Liver (tissue), 9 donors: ENCODE data around the gene TPSD1. TPM values are rescaled to one million over a fixed set of nuclear protein-coding genes. Genes with fewer than 3 reads are reported as not detected.

Experiments
- DNase-seq: peaks from one replicate; pipeline ENCODE4 v3.0.0-alpha.2; 2017; ENCODE audit warnings: low spot score
- H3K27ac ChIP-seq, 2 donors: one replicate each; pipeline ENCODE4 v1.7.0; 2013; ENCODE audit warnings: inconsistent platforms in 2 of 2, low read length in 2 of 2, control low read depth in 1 of 2, low read depth in 1 of 2, mild to moderate bottlenecking in 1 of 2
- H3K27me3 ChIP-seq, 4 donors: one replicate each; pipeline versions ENCODE4 v1.6.1 to v1.7.0; 2013; ENCODE audit warnings: low read length in 3 of 4, inconsistent platforms in 1 of 4, mild to moderate bottlenecking in 1 of 4, moderate library complexity in 1 of 4; ENCODE audit not compliant: control insufficient read depth in 4 of 4, insufficient read depth in 4 of 4
- H3K36me3 ChIP-seq, 4 donors: one replicate each; pipeline versions ENCODE4 v1.6.1 to v1.7.0; 2013; ENCODE audit warnings: low read length in 3 of 4, mild to moderate bottlenecking in 3 of 4, low read depth in 1 of 4, moderate library complexity in 1 of 4; ENCODE audit not compliant: control insufficient read depth in 4 of 4, insufficient read depth in 3 of 4
- H3K4me1 ChIP-seq, 4 donors: one replicate each; pipeline versions ENCODE4 v1.6.1 to v1.7.0; 2013; ENCODE audit warnings: low read length in 3 of 4, mild to moderate bottlenecking in 3 of 4, moderate library complexity in 1 of 4; ENCODE audit not compliant: control insufficient read depth in 4 of 4, insufficient read depth in 4 of 4
- H3K4me3 ChIP-seq, 3 donors: one replicate each; pipeline versions ENCODE4 v1.6.1 to v1.7.0; 2013; ENCODE audit warnings: low read length in 3 of 3, control low read depth in 1 of 3, low read depth in 1 of 3, mild to moderate bottlenecking in 1 of 3
- H3K9ac ChIP-seq, 2 donors: one replicate each; pipeline ENCODE4 v1.7.0; 2013; ENCODE audit warnings: low read length in 2 of 2, mild to moderate bottlenecking in 2 of 2, moderate library complexity in 2 of 2, control low read depth in 1 of 2, low read depth in 1 of 2
- H3K9me3 ChIP-seq, 4 donors: one replicate each; pipeline versions ENCODE4 v1.6.1 to v1.7.0; 2013; ENCODE audit warnings: low read length in 3 of 4; ENCODE audit not compliant: control insufficient read depth in 4 of 4
- ATF3 ChIP-seq: IDR thresholded peaks from 2 replicates; pipeline ENCODE4 v1.6.1; 2016; ENCODE audit warnings: antibody characterized with exemption
- CTCF ChIP-seq: fragments of 150-350 bp; IDR thresholded peaks from 2 replicates; pipeline ENCODE4 v1.5.1; 2017; ENCODE audit warnings: improper control_type of control experiment, low read depth, low read length; ENCODE audit not compliant: missing input control
- EGR1 ChIP-seq, 2 donors: IDR thresholded peaks; 2 replicates each; pipeline ENCODE4 v1.6.1; 2016 to 2018; ENCODE audit warnings: antibody characterized with exemption in 2 of 2, low read depth in 2 of 2
- FOXA1 ChIP-seq: IDR thresholded peaks from 2 replicates; pipeline ENCODE4 v1.6.1; 2016; ENCODE audit warnings: antibody characterized with exemption
- FOXA2 ChIP-seq: IDR thresholded peaks from 2 replicates; pipeline ENCODE4 v1.6.1; 2016; ENCODE audit warnings: antibody characterized with exemption
- GABPA ChIP-seq, 2 donors: IDR thresholded peaks in 1 of 2; conservative IDR thresholded peaks in 1 of 2; 2 replicates each; pipeline ENCODE4 v1.6.1; 2016; ENCODE audit warnings: antibody characterized with exemption in 2 of 2, mild to moderate bottlenecking in 1 of 2, moderate library complexity in 1 of 2
- HNF4G ChIP-seq: IDR thresholded peaks from 2 replicates; pipeline ENCODE4 v1.6.1; 2016; ENCODE audit warnings: antibody characterized with exemption
- JUND ChIP-seq, 2 donors: IDR thresholded peaks; 2 replicates each; pipeline ENCODE4 v1.6.1; 2016; ENCODE audit warnings: antibody characterized with exemption in 2 of 2
- MAX ChIP-seq: IDR thresholded peaks from 2 replicates; pipeline ENCODE4 v1.6.1; 2016; ENCODE audit warnings: antibody characterized with exemption
- NR2F2 ChIP-seq: IDR thresholded peaks from 2 replicates; pipeline ENCODE4 v1.6.1; 2016; ENCODE audit warnings: antibody characterized with exemption
- RAD21 ChIP-seq, 2 donors: IDR thresholded peaks; 2 replicates each; pipeline ENCODE4 v1.6.1; 2016; ENCODE audit warnings: antibody characterized with exemption in 2 of 2, mild to moderate bottlenecking in 2 of 2
- REST ChIP-seq: IDR thresholded peaks from 2 replicates; pipeline ENCODE4 v1.6.1; 2016; ENCODE audit warnings: antibody characterized with exemption, mild to moderate bottlenecking
- RXRA ChIP-seq, 2 donors: IDR thresholded peaks; 2 replicates each; pipeline ENCODE4 v1.6.1; 2017 to 2018; ENCODE audit warnings: antibody characterized with exemption in 2 of 2, mild to moderate bottlenecking in 1 of 2
- SP1 ChIP-seq: IDR thresholded peaks from 2 replicates; pipeline ENCODE4 v1.6.1; 2018; ENCODE audit warnings: antibody characterized with exemption, mild to moderate bottlenecking
- TAF1 ChIP-seq: conservative IDR thresholded peaks from 2 replicates; pipeline ENCODE4 v1.6.1; 2016; ENCODE audit warnings: antibody characterized with exemption, mild to moderate bottlenecking
- YY1 ChIP-seq: IDR thresholded peaks from 2 replicates; pipeline ENCODE4 v1.6.1; 2016; ENCODE audit warnings: antibody characterized with exemption, mild to moderate bottlenecking
- ZBTB33 ChIP-seq: IDR thresholded peaks from 2 replicates; pipeline ENCODE4 v1.6.1; 2016; ENCODE audit warnings: antibody characterized with exemption
- WGBS: extraction: QIAGEN DNeasy Blood & Tissue Kit; methylation state at CpG from one replicate; pipeline ENCODE4 v1.1.7; 2013; 5-methylcytosine and 5-hydroxymethylcytosine counted together
- polyA plus RNA-seq, 2 donors: library from polyadenylated mRNA; stranded (reverse) in 1 of 2; unstranded in 1 of 2; fragments of 200-250 nt in 1 of 2; fragments of >200 nt in 1 of 2; fragmentation: Nextera tagmentation in 1 of 2; extraction: Ambion mirVana in 1 of 2; gene quantifications; one replicate each; pipeline versions ENCODE4 v1.2.1 to v1.2.3, GENCODE V29; 2013 to 2015
- total RNA-seq, 2 donors: library from RNA; depleted of rRNA; stranded (reverse); fragments of >200 nt; gene quantifications; one replicate each; pipeline ENCODE4 v1.2.3, GENCODE V29; 2014
- donor health status: healthy.
- donor health status: healthy.
- donor health status: healthy.
- donor health status: healthy.
- donor health status: healthy.

Gene TPSD1
- total and polyA plus RNA-seq, 4 donors = 0.28 to 0.40 TPM; not detected in 2

- Histone ChIP-seq H3K9ac (no peak overlapping the region), H3K27ac (peak overlapping the region; percentile 76 to 88)
Observed at GRCh38 chr16:1298406-1298805, 42.5 kb downstream of the TPSD1 start.

GRCh38 chr16:1299012-1299867 is 43.4 kb downstream of the TPSD1 start:
- DNase-seq = peak; percentile 73
- H3K27ac ChIP-seq = peak overlapping the region; percentile 76 to 88
- H3K36me3 ChIP-seq = no peaks in the 10 kb centered on the region
- H3K4me3 ChIP-seq = peak overlapping the region; percentile 18 to 56 (median 53)
- 28% methylated on average over 31 of the region's 31 CpGs for WGBS
- H3K27me3 ChIP-seq = no peaks in the 10 kb centered on the region
- H3K9ac ChIP-seq = peak overlapping the region; percentile 50 to 51
- H3K4me1 ChIP-seq = peaks cover 5 to 35% (median 25%) of the 10 kb centered on the region in 4 donors
- H3K9me3 ChIP-seq = no peaks in the 10 kb centered on the region
- TF ChIP-seq HNF4G = peak; percentile 46
- peak; percentile 72 to 85 for TF ChIP-seq RXRA (IDR thresholded peaks at IDR 0.05)
- peak; percentile 84 for TF ChIP-seq REST
- peak in 1 of 2 donors; percentile 46 for TF ChIP-seq EGR1 (IDR thresholded peaks at IDR 0.05; ENCODE audit: low read depth in 2 of 2)
- TF ChIP-seq RAD21 (IDR thresholded peaks at IDR 0.05) = no peak
- peak; percentile 76 for TF ChIP-seq YY1
- TF ChIP-seq NR2F2 = peak; percentile 40
- peak in 1 of 2 donors; percentile 46 for TF ChIP-seq GABPA (IDR thresholded peaks at IDR 0.05 in 1 of 2, conservative IDR thresholded peaks at IDR 0.05 in 1 of 2)
- TF ChIP-seq CTCF = no peak
- TF ChIP-seq MAX = no peak
- TF ChIP-seq ATF3 = no peak
- peak; percentile 68 for TF ChIP-seq ZBTB33
- TF ChIP-seq SP1 = peak; percentile 64
- TF ChIP-seq FOXA1 = no peak
- no peak for TF ChIP-seq TAF1
- peak in 1 of 2 donors; percentile 16 for TF ChIP-seq JUND (IDR thresholded peaks at IDR 0.05)
- TF ChIP-seq FOXA2 = no peak

More at GRCh38 chr16:1298406-1298805, 42.5 kb downstream of the TPSD1 start:
- Histone ChIP-seq H3K9me3 (no peaks in the 10 kb centered on the region), H3K4me1 (peaks cover 5 to 35% (median 25%) of the 10 kb centered on the region in 4 donors), H3K4me3 (peak overlapping the region in 1 of 3 donors; percentile 56), H3K27me3 (no peaks in the 10 kb centered on the region), H3K36me3 (no peaks in the 10 kb centered on the region)
- no peak for TF ChIP-seq RAD21 (IDR thresholded peaks at IDR 0.05)
- no peak for TF ChIP-seq CTCF
- no peak for TF ChIP-seq NR2F2
- no peak for TF ChIP-seq HNF4G
- no peak for TF ChIP-seq JUND (IDR thresholded peaks at IDR 0.05)
- no peak for TF ChIP-seq FOXA1
- WGBS = 92% methylated on average over 14 of the region's 14 CpGs
- DNase-seq = no peak
